DMS153 treated with DMSO at 0.1 percent for 48 hours (cell line): Measurements from ENCODE around the gene MXRA5.
"Not testable (repeated sequence)": the region's sequence is repeated elsewhere in the genome, so short reads cannot be mapped to it uniquely, and the experiment has no call there.

Experiments
- DNase-seq: peaks from one replicate; lab custom pipeline; 2025; ENCODE audit not compliant: unreplicated experiment; lab: John Stamatoyannopoulos, UW

Gene MXRA5

GRCh38 chrX:3326681-3327080, 19.8 kb downstream of the MXRA5 start:
- no peak for DNase-seq

GRCh38 chrX:3320471-3321046, 25.9 kb downstream of the MXRA5 start:
- DNase-seq: no peak

GRCh38 chrX:3317191-3317718, 29.2 kb downstream of the MXRA5 start:
- no peak for DNase-seq

GRCh38 chrX:3312109-3312508, 34.3 kb downstream of the MXRA5 start:
- no peak for DNase-seq

- no peak for DNase-seq
These were observed 38.6 kb downstream of the MXRA5 start for GRCh38 chrX:3307881-3308280.

- DNase-seq: no peak
These were observed 46.8 kb downstream of the MXRA5 start for GRCh38 chrX:3299636-3300035.

- no peak for DNase-seq
These were observed 50.7 kb downstream of the MXRA5 start for GRCh38 chrX:3295731-3296130.

- DNase-seq: no peak
These were observed 53.2 kb downstream of the MXRA5 start for GRCh38 chrX:3293251-3293650.

- DNase-seq: no peak
These were observed 55.9 kb downstream of the MXRA5 start for GRCh38 chrX:3290561-3290960.

- no peak for DNase-seq
These were observed 60.1 kb downstream of the MXRA5 start for GRCh38 chrX:3286196-3286945.

GRCh38 chrX:3280706-3281105, 65.7 kb downstream of the MXRA5 start:
- DNase-seq: no peak

GRCh38 chrX:3273668-3274067, 72.8 kb downstream of the MXRA5 start:
- not testable (repeated sequence) for DNase-seq

- no peak for DNase-seq
These were observed 74.6 kb downstream of the MXRA5 start for GRCh38 chrX:3271834-3272186.

- DNase-seq: no peak
These were observed 75.1 kb downstream of the MXRA5 start for GRCh38 chrX:3271183-3271833.

- no peak for DNase-seq
These were observed 77.6 kb downstream of the MXRA5 start for GRCh38 chrX:3268829-3269228.

GRCh38 chrX:3263681-3264126, 82.7 kb downstream of the MXRA5 start:
- no peak for DNase-seq

- no peak for DNase-seq
These were observed 83.6 kb downstream of the MXRA5 start for GRCh38 chrX:3262901-3263300.
